MM.1S (cell line): ENCODE data around the gene UTP20.

ENCODE experiments used
- DNase-seq: peaks from one replicate; pipeline ENCODE4 v3.0.0-alpha.2; 2015
- H2AFZ ChIP-seq: fragments of 300-600 bp; sonication (generic); 2 replicates; pipeline ENCODE4 v1.6.0; 2016; ENCODE audit warnings: antibody characterized with exemption, low read length
- H3F3A ChIP-seq: fragments of 300-600 bp; sonication (generic); 2 replicates; pipeline ENCODE4 v1.6.1; 2016; ENCODE audit warnings: mild to moderate bottlenecking, antibody characterized with exemption, low read length, moderate library complexity, mixed read lengths; ENCODE audit not compliant: insufficient read depth
- H3K27ac ChIP-seq: fragments of 300-600 bp; sonication (generic); 2 replicates; pipeline ENCODE4 v1.5.1; 2016; ENCODE audit warnings: mild to moderate bottlenecking, low read length
- H3K27me3 ChIP-seq: fragments of 300-600 bp; sonication (generic); replicated peaks from 2 replicates; pipeline ENCODE4 v1.6.0; 2016; ENCODE audit warnings: low read length; ENCODE audit not compliant: insufficient read depth
- H3K36me3 ChIP-seq: fragments of 300-600 bp; sonication (generic); replicated peaks from 2 replicates; pipeline ENCODE4 v1.6.1; 2016; ENCODE audit warnings: mild to moderate bottlenecking, low read length, mixed read lengths; ENCODE audit not compliant: insufficient read depth
- H3K4me1 ChIP-seq: fragments of 300-600 bp; sonication (generic); 2 replicates; pipeline ENCODE4 v1.6.1; 2016; ENCODE audit warnings: low read length, mixed read lengths
- H3K4me2 ChIP-seq: fragments of 300-600 bp; sonication (generic); 2 replicates; pipeline ENCODE4 v1.6.0; 2016; ENCODE audit warnings: low read depth, low read length
- H3K4me3 ChIP-seq: fragments of 300-600 bp; sonication (generic); 2 replicates; pipeline ENCODE4 v1.5.1; 2016; ENCODE audit warnings: low read length, mixed read lengths
- H3K79me2 ChIP-seq: fragments of 300-600 bp; sonication (generic); 2 replicates; pipeline ENCODE4 v1.6.1; 2016; ENCODE audit warnings: mixed run types, low read length, mixed read lengths
- H3K9ac ChIP-seq: fragments of 300-600 bp; sonication (generic); 2 replicates; pipeline ENCODE4 v1.6.1; 2016; ENCODE audit warnings: low read length, mixed read lengths
- H3K9me2 ChIP-seq: fragments of 300-600 bp; sonication (generic); replicated peaks from 2 replicates; pipeline ENCODE4 v1.6.1; 2016; ENCODE audit warnings: mild to moderate bottlenecking, low read length, mixed read lengths; ENCODE audit not compliant: insufficient read depth
- H3K9me3 ChIP-seq: fragments of 300-600 bp; sonication (generic); replicated peaks from 2 replicates; pipeline ENCODE4 v1.6.1; 2016; ENCODE audit warnings: mild to moderate bottlenecking, low read length, mixed read lengths; ENCODE audit not compliant: insufficient read depth
- H4K20me1 ChIP-seq: fragments of 300-600 bp; sonication (generic); 2 replicates; pipeline ENCODE4 v1.6.1; 2016; ENCODE audit warnings: mild to moderate bottlenecking, low read length, moderate library complexity, mixed read lengths; ENCODE audit not compliant: insufficient read depth
- EZH2 ChIP-seq: fragments of 300-600 bp; sonication (generic); optimal IDR thresholded peaks from 2 replicates; pipeline ENCODE3; 2017; ENCODE audit warnings: low read depth, mild to moderate bottlenecking, antibody characterized with exemption, low read length, mixed read lengths
- EZH2phosphoT487 ChIP-seq: fragments of 300-600 bp; sonication (generic); IDR thresholded peaks from 2 replicates; pipeline ENCODE4 v1.6.1; 2018; ENCODE audit warnings: antibody characterized with exemption, low read length
- TF ChIP-seq, protein P1 (sequence below): fragments of 300-600 bp; sonication (generic); IDR thresholded peaks from 2 replicates; pipeline ENCODE4 v1.5.1; 2016; ENCODE audit warnings: antibody characterized with exemption, low read length, mixed read lengths

Gene UTP20

DNA sequence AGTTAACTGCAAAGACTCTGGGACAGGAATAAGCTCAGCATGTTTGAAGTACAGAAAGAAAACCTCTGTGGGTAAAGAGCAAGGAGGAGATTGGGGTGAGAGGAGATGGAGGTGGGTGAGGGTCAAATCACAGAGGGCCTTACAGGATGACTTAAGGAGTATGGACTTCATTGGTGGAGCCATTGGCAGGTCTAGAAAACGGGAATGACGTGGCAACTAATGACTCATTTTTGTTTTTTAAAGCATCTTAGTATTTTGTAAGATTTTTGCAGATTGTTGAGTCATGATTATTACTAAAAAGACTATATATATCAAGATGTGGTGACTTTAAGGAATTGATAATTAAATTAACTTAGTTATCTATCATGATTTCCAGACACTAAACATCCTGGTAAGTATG lies 18.5 kb downstream of the UTP20 start:
- no peak overlapping the region for H2AFZ ChIP-seq
- no peaks in the 10 kb centered on the region for H3K4me1 ChIP-seq
- peaks cover 14% of the 10 kb centered on the region for H3K36me3 ChIP-seq
- no peaks in the 10 kb centered on the region for H4K20me1 ChIP-seq
- TF ChIP-seq, protein P1, sequence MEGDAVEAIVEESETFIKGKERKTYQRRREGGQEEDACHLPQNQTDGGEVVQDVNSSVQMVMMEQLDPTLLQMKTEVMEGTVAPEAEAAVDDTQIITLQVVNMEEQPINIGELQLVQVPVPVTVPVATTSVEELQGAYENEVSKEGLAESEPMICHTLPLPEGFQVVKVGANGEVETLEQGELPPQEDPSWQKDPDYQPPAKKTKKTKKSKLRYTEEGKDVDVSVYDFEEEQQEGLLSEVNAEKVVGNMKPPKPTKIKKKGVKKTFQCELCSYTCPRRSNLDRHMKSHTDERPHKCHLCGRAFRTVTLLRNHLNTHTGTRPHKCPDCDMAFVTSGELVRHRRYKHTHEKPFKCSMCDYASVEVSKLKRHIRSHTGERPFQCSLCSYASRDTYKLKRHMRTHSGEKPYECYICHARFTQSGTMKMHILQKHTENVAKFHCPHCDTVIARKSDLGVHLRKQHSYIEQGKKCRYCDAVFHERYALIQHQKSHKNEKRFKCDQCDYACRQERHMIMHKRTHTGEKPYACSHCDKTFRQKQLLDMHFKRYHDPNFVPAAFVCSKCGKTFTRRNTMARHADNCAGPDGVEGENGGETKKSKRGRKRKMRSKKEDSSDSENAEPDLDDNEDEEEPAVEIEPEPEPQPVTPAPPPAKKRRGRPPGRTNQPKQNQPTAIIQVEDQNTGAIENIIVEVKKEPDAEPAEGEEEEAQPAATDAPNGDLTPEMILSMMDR: no peak
- TF ChIP-seq EZH2 (no peak), EZH2phosphoT487 (no peak)
- no peak overlapping the region for H3K4me2 ChIP-seq
- no peak overlapping the region for H3K4me3 ChIP-seq
- no peaks in the 10 kb centered on the region for H3K9me2 ChIP-seq
- no peak for DNase-seq
- H3K9ac ChIP-seq: no peak overlapping the region
- no peaks in the 10 kb centered on the region; the same call in 1 of the 2 replicates for H3K79me2 ChIP-seq
- no peaks in the 10 kb centered on the region for H3F3A ChIP-seq
- H3K9me3 ChIP-seq: no peaks in the 10 kb centered on the region
- H3K27me3 ChIP-seq: no peaks in the 10 kb centered on the region
- H3K27ac ChIP-seq: no peak overlapping the region

DNA sequence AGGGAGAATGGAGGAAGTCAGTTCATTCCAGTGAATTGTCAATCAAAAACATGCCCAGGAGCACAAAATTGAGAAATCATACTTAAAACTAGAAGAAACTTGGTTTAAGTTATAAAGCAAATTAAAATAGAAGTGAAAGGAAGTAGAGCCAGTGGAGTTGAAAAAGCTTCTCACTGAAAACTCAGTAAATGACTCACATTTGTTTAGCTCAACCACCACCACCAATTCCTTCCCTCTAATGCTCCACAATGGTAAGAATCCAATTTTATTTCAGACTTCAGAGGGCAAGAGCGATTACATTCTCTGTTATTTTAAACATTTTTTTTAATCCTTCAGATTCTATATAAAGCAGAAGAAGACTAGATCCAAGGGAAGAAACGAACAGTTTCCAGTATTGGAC lies 19.4 kb downstream of the UTP20 start:
- H3K36me3 ChIP-seq: peaks cover 17% of the 10 kb centered on the region
- no peaks in the 10 kb centered on the region for H3K27me3 ChIP-seq
- no peaks in the 10 kb centered on the region; the same call in 1 of the 2 replicates for H3K79me2 ChIP-seq
- H3K27ac ChIP-seq: no peak overlapping the region
- no peaks in the 10 kb centered on the region for H3K4me1 ChIP-seq
- TF ChIP-seq, protein P1: no peak
- TF ChIP-seq EZH2phosphoT487 (no peak), EZH2 (no peak)
- no peaks in the 10 kb centered on the region for H3K9me2 ChIP-seq
- H3K9me3 ChIP-seq: no peaks in the 10 kb centered on the region
- no peak overlapping the region for H3K4me3 ChIP-seq
- no peak overlapping the region for H3K4me2 ChIP-seq
- H4K20me1 ChIP-seq: no peaks in the 10 kb centered on the region
- H3F3A ChIP-seq: no peaks in the 10 kb centered on the region
- no peak overlapping the region for H2AFZ ChIP-seq
- no peak overlapping the region for H3K9ac ChIP-seq
- no peak for DNase-seq

DNA sequence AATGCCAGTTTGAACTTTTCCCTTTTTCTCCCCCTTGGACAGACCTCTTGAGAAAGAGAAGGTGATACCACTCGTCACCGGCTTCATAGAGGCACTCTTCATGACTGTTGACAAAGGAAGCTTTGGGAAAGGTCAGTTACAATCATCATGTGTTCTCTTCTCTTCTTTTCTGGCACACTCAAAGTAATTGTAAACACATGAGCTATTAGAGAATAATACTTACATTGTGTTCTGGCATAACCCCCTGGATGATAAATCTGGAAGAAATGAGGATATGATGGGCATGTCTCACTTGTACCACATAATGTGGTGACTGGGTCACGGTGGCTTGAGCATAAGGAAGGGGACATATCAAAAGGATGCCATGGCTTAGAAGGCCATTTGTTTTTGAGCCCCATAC lies 20.0 kb downstream of the UTP20 start:
- Histone ChIP-seq H3K27me3 (no peaks in the 10 kb centered on the region), H3K36me3 (peaks cover 17% of the 10 kb centered on the region), H2AFZ (no peak overlapping the region), H3K9me2 (no peaks in the 10 kb centered on the region), H3K27ac (no peak overlapping the region), H3K9me3 (no peaks in the 10 kb centered on the region), H3K79me2 (no peaks in the 10 kb centered on the region; the same call in 1 of the 2 replicates), H3K9ac (no peak overlapping the region), H3K4me3 (no peak overlapping the region), H3K4me2 (no peak overlapping the region), H4K20me1 (no peaks in the 10 kb centered on the region), H3K4me1 (no peaks in the 10 kb centered on the region), H3F3A (no peaks in the 10 kb centered on the region)
- TF ChIP-seq EZH2phosphoT487 (no peak), EZH2 (no peak)
- TF ChIP-seq, protein P1: no peak
- no peak for DNase-seq
